Measurements from ENCODE around the gene CCDC74A. TPM values are rescaled to one million over a fixed set of nuclear protein-coding genes. Genes with fewer than 3 reads are reported as not detected.
"Not testable (repeated sequence)": the region's sequence is repeated elsewhere in the genome, so short reads cannot be mapped to it uniquely, and the experiment has no call there.

Gene CCDC74A
- total RNA-seq, 1 experiment from 2014 or later: 7.0 TPM

- no peaks in the 10 kb centered on the region for H3K36me3 ChIP-seq (ENCODE audit: insufficient read depth, low read length, poor library complexity, severe bottlenecking)
- ChIA-PET POLR2A (ENCODE audit: low non-redundant PET) (no interaction called here), CTCF (no interaction called here)
- no peaks in the 10 kb centered on the region for H3K4me1 ChIP-seq (ENCODE audit: insufficient read depth, low read length, poor library complexity, severe bottlenecking)
- no peaks in the 10 kb centered on the region for H3K9me3 ChIP-seq (ENCODE audit: low read depth, low read length, poor library complexity, severe bottlenecking)
- H3K27me3 ChIP-seq (replicated peaks; ENCODE audit: insufficient read depth, low read depth, low read length, poor library complexity): peaks cover 78% of the 10 kb centered on the region
- H3K4me3 ChIP-seq (ENCODE audit: low read depth, low read length, poor library complexity, severe bottlenecking): no peak overlapping the region
- H3K27ac ChIP-seq (ENCODE audit: low read depth, low read length, poor library complexity, severe bottlenecking): no peak overlapping the region
- no peak for DNase-seq (ENCODE audit: low spot score)
- no TSS peak for BruUV-seq (replicated peaks)
- intact Hi-C loops (cut with micrococcal nuclease; ENCODE audit: unreplicated experiment): no loop called here
- TF ChIP-seq EZH2 (IDR thresholded peaks at IDR 0.05; ENCODE audit: borderline replicate concordance, low read depth, low read length, poor library complexity, severe bottlenecking): no peak
- TF ChIP-seq CTCF (conservative IDR thresholded peaks at IDR 0.05; ENCODE audit: low read depth, low read length): no peak
Measured at GRCh38 chr2:131566371-131566770, 38.7 kb downstream of the CCDC74A start.

- H3K9me3 ChIP-seq (ENCODE audit: low read depth, low read length, poor library complexity, severe bottlenecking): no peaks in the 10 kb centered on the region
- DNase-seq (ENCODE audit: low spot score): no peak
- ChIA-PET POLR2A (ENCODE audit: low non-redundant PET) (no interaction called here), CTCF (no interaction called here)
- no TSS peak for BruUV-seq (replicated peaks)
- intact Hi-C loops (cut with micrococcal nuclease; ENCODE audit: unreplicated experiment): no loop called here
- no peaks in the 10 kb centered on the region for H3K36me3 ChIP-seq (ENCODE audit: insufficient read depth, low read length, poor library complexity, severe bottlenecking)
- no peak overlapping the region for H3K4me3 ChIP-seq (ENCODE audit: low read depth, low read length, poor library complexity, severe bottlenecking)
- no peak overlapping the region for H3K27ac ChIP-seq (ENCODE audit: low read depth, low read length, poor library complexity, severe bottlenecking)
- H3K27me3 ChIP-seq (replicated peaks; ENCODE audit: insufficient read depth, low read depth, low read length, poor library complexity): peaks cover 76% of the 10 kb centered on the region
- H3K4me1 ChIP-seq (ENCODE audit: insufficient read depth, low read length, poor library complexity, severe bottlenecking): no peaks in the 10 kb centered on the region
- TF ChIP-seq CTCF (conservative IDR thresholded peaks at IDR 0.05; ENCODE audit: low read depth, low read length): no peak
- no peak for TF ChIP-seq EZH2 (IDR thresholded peaks at IDR 0.05; ENCODE audit: borderline replicate concordance, low read depth, low read length, poor library complexity, severe bottlenecking)
Measured at GRCh38 chr2:131567891-131568290, 40.2 kb downstream of the CCDC74A start.

- H3K4me1 ChIP-seq (ENCODE audit: insufficient read depth, low read length, poor library complexity, severe bottlenecking); H3K4me3 ChIP-seq (ENCODE audit: low read depth, low read length, poor library complexity, severe bottlenecking); H3K9me3 ChIP-seq (ENCODE audit: low read depth, low read length, poor library complexity, severe bottlenecking); H3K36me3 ChIP-seq (ENCODE audit: insufficient read depth, low read length, poor library complexity, severe bottlenecking); H3K27ac ChIP-seq (ENCODE audit: low read depth, low read length, poor library complexity, severe bottlenecking); intact Hi-C loops (cut with micrococcal nuclease; ENCODE audit: unreplicated experiment); BruUV-seq (replicated peaks); CTCF ChIA-PET; DNase-seq (ENCODE audit: low spot score); POLR2A ChIA-PET (ENCODE audit: low non-redundant PET): not testable (repeated sequence)
- peaks cover 75% of the 10 kb centered on the region for H3K27me3 ChIP-seq (replicated peaks; ENCODE audit: insufficient read depth, low read depth, low read length, poor library complexity)
Measured at GRCh38 chr2:131568401-131568800, 40.7 kb downstream of the CCDC74A start.

- DNase-seq (ENCODE audit: low spot score): no peak
- Histone ChIP-seq H3K27ac (ENCODE audit: low read depth, low read length, poor library complexity, severe bottlenecking) (no peak overlapping the region), H3K27me3 (replicated peaks; ENCODE audit: insufficient read depth, low read depth, low read length, poor library complexity) (peaks cover 66% of the 10 kb centered on the region), H3K4me3 (ENCODE audit: low read depth, low read length, poor library complexity, severe bottlenecking) (no peak overlapping the region), H3K9me3 (ENCODE audit: low read depth, low read length, poor library complexity, severe bottlenecking) (no peaks in the 10 kb centered on the region), H3K36me3 (ENCODE audit: insufficient read depth, low read length, poor library complexity, severe bottlenecking) (no peaks in the 10 kb centered on the region), H3K4me1 (ENCODE audit: insufficient read depth, low read length, poor library complexity, severe bottlenecking) (no peaks in the 10 kb centered on the region)
- no TSS peak for BruUV-seq (replicated peaks)
- ChIA-PET POLR2A (ENCODE audit: low non-redundant PET) (no interaction called here), CTCF (no interaction called here)
- intact Hi-C loops (cut with micrococcal nuclease; ENCODE audit: unreplicated experiment): no loop called here
- TF ChIP-seq EZH2 (IDR thresholded peaks at IDR 0.05; ENCODE audit: borderline replicate concordance, low read depth, low read length, poor library complexity, severe bottlenecking) (no peak), CTCF (conservative IDR thresholded peaks at IDR 0.05; ENCODE audit: low read depth, low read length) (no peak)
Measured at GRCh38 chr2:131572175-131572574, 44.5 kb downstream of the CCDC74A start.
